HG03575 (cell line): ENCODE data around the gene TMEM98.
"Not testable (repeated sequence)": the region's sequence is repeated elsewhere in the genome, so short reads cannot be mapped to it uniquely, and the experiment has no call there.

Source experiments
- ATAC-seq: cut with Tn5 transposase; IDR thresholded peaks from one replicate; pipeline ENCODE4 v1.9.1; 2021; ENCODE audit not compliant: unreplicated experiment, insufficient number of reproducible peaks, low FRiP score; ENCODE audit errors: extremely low read depth

Gene TMEM98, protein sequence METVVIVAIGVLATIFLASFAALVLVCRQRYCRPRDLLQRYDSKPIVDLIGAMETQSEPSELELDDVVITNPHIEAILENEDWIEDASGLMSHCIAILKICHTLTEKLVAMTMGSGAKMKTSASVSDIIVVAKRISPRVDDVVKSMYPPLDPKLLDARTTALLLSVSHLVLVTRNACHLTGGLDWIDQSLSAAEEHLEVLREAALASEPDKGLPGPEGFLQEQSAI

DNA sequence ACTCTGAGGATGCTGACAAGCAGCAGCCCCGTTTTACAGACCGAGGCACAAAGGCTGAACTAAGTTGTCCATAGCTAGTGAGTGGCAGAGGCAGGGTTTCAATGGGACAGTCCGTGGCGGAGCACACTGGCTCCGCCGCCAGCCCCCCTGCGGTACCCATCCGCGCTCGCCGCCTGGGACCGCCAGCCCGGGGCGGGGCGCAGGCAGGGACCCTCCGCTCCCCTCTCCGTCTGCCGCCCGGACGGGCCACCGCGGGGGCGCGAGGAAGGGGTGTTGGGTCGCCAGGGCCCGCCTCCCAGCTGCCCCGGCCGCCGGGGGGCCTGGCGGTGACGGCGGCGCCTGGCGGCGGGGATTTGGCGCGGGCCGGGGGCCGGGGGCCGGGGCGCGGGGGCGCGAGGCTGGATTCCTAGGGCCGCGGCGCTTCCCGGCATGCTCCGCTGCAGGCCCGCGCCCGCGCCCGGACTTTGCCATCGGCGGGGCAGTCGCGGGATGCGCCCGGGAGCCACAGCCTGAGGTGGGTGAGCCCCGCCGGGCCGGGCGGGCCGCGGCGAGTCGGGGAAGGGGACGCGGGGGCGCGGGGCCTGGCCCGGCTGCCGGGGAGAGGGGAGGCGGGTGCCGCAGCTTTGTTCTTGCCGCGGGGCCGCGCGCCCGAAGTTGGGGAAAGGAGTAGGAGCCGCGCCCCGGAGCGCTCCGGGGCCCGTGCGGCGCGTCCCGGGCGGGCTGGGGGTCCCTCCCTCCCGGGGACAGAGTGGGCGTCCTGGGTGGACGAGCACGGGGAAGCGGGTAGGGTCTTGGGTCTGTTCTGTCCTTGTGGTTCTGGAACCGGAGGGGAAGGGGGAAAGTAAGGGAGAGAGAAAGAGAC is at the start of gene TMEM98:
TSS of gene TMEM98 (plus strand) at position 430 of the 862 bp plus-strand sequence. CDS start 3,376 bp downstream, outside the sequence.
- no peak for ATAC-seq

DNA sequence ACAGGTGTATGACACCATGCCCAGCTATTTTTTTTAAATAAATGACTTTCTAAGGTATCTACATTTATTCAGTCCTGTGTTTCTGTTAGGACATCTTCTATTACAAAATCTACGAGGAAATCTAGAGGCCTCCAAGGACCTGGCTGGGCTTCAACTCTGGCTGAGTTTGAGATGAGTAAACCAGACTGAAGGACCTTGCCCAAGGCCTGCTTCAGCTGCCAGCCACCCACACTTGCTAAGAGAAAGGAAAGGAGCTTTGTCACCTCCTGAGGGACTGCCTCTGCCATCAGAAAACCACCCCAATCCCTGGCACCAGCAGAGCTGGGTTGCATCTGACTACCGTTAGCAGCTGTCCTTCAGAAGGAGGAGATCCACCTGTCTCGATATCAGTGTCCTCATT is 49.7 kb upstream of the TMEM98 start:
- no peak for ATAC-seq

DNA sequence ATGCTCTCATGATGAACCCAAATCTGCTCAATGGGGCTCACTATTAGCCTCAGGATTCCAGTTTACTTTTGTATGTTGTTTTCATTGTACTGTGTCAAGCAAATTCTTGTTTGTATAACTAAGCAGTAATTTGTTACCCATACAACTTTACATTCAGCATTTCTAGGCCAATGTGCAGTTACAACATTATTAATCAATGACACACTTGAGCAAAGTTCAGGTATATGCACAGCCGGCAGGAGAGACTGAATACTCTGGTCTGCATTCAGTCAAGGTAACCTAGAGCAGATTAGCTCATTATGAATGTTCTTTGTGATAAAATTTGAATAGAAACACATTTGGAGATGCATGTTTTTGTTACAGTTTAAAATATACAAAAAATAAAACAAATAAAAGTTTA is 48.8 kb upstream of the TMEM98 start:
- ATAC-seq: no peak

DNA sequence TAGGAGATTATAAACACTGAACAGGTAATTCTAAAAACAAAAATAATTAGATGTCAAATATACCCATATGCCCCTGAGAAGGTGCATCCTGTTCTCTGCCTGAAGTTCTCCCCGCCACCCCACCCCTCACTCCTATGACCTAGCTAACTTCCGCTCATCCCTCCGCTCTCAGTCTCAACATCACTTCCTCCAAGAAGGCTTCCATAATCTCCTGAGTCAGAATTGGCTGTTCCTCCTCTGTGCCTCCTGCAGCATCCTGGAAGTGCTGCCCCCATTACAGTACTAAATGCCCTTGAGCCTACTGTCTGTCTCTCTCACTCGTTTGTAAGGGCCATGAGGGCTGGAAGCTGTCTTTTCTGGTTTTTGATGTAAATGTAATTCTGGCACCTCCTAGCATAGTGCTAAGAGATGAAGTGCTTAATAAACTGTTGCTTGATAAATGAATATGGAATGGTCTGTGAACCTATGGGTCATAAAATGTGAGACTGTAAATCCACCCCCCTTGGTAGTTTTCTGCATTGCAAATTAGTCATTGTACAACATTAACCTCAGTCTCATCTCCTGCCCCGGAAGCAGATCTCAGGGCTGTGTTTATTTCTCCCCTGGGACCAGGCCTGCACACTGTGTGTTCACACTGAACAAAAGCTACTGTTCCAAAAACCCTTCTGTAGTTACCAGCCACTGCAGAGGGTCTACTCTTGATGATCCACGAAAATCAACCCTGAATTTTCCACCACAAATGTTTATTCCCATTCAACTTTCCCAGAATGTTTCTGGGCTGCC is 47.1 kb upstream of the TMEM98 start:
- ATAC-seq: no peak

DNA sequence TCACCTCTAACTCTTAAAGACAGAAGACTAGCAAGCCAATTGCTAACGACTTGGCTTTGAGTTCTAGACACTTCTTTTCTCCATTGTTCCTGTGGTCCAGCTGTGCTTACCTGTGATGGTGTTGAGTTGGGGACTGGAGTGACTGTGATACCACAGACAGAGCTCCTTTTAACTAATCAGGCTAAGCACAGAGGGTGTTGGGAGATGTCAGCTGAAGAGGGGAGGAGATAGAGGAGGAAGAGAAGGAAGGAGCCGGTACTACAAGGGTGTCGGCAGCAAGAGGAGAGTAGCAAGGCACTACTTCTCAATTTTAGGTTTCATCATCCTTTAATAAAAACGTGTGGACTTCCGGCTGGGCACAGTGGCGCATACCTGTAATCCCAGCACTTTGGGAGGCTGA is 45.9 kb upstream of the TMEM98 start:
- no peak for ATAC-seq

DNA sequence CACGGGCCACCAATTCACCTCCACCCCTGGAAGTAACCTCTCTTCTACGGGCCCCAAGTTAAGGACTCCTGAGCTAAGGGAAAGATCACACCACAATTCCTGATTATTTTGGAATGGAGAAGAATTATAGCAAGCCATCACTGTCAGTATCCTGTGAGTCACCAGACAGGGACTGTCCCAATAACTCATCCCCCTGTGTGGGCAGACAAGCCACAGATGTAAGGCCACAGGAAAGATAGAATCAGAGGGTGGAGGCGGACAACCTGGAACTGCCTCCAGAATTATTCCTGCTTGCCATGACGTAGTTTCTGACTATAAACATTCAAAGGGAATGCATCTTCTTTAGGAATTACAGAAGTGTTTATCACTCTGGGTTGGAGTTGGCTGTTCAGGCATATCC is 45.2 kb upstream of the TMEM98 start:
- ATAC-seq: no peak

DNA sequence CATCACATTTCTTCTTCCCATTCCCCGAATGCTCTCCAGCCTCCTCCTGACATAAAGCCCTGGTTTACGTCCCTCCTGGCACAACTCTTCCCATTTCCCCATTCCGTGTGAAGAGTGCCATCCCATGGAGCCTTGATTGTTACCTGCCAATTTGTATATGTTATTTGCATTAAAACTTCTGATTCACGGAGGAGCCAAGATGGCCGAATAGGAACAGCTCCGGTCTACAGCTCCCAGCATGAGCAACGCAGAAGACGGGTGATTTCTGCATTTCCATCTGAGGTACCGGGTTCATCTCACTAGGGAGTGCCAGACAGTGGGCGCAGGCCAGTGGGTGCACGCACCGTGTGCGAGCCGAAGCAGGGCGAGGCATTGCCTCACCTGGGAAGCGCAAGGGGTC is 41.0 kb upstream of the TMEM98 start:
- ATAC-seq: not testable (repeated sequence)

DNA sequence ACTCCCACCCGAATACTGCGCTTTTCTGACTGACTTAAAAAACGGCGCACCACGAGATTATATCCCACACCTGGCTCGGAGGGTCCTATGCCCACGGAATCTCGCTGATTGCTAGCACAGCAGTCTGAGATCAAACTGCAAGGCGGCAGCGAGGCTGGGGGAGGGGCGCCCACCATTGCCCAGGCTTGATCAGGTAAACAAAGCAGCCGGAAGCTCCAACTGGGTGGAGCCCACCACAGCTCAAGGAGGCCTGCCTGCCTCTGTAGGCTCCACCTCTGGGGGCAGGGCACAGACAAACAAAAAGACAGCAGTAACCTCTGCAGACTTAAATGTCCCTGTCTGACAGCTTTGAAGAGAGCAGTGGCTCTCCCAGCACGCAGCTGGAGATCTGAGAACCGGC is 40.5 kb upstream of the TMEM98 start:
- not testable (repeated sequence) for ATAC-seq

DNA sequence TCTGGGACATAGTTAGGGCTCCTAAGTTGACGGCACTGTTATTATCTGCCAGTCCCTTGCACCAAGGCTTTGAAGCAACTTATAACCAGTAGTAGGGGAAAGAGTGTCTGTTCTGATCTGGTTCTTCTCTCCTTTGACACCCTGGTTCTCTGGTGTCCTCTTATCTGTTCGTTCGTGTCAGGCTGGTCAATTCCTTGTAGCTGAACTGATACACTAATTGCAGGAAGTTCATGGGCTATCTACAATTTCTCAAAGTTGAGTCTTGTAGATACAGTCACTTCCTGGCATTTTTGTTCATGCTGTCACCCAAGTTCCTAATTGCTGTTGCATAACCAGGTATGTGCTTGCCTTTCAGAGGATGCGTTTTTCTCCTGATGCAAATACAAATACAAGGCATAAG is 33.7 kb upstream of the TMEM98 start:
- no peak for ATAC-seq

DNA sequence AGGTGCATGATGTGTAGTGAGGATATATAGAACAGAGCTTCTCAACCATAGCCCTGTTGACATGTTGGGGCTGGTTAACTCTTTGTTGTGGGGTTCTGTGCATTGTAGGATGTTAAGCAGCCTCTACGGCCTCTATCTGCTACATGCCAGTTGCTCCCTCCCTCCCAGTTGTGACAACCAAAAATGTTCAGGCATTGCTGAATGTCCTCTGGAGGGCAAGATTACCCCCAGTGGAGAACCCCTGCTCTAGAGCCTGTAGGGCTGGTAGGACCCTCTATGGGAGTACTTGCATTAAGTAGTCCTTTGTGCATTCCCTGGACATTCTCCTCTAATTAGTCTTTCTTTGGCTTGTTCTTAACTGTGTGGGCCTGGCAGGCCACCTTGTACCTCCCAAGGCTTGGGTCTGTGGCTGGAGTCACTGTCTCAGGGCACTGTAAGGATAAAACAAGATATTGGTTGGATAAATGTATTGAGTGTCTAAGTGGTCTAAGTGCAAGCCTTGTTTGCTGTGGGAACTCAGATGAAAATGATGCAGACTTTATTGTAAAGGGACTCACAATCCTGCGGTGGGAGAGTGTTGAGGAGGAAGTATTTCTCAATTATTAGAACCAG is 31.2 kb upstream of the TMEM98 start:
- ATAC-seq: no peak

DNA sequence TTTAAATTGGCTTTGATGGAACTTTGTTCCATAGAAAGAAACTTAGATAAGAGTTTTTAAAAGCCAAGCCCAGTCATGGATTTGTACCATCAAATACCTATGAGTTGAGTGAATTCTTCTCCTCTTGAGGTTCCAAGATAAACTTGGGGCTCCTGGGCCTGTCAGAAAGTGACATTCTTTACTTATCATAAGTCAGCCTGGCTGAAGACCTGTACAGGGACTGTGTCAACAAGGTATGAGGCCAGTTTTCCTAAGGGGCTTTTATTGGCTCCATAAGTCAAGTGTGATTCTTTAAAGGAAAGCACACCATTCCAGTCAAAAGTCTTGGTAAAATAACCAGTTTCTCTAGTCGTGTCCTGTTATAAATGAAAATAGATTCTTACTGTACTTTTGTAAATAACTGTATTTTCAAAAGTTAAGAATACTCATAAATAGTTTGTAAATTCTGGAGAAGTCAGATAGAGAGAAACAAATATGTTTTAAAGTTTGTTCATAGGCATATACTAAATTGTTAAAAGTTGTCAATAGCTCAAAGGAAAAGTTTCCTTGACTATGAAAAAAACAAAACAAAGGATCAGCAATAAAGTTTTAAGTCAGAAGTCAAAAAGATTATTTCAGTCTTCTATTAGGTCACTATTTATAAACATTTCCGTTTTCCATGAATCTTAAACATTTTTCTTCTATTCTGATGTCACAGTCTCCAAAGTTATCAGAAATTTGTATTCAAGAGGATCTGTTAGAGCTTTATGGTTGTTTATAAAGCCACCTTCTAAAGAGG is 28.5 kb upstream of the TMEM98 start:
- ATAC-seq: no peak

DNA sequence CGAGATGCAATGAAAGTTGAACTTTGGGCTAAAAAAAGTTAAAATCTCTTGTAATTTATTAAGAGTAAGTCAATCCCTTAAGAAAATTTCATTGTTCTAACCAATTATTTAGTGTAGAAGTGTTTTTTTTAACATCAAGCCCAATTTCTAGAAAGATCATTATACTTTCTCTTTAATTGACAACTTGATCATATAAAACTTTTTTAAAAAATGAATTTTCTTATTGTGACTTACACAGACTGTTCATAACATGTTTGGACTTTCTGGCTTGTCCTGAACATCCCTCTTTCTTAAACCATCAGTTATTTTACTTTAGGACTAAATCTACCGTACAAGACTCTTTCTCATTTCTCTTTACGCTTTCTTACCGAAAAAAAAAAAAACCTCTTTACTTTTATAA is 26.2 kb upstream of the TMEM98 start:
- ATAC-seq: no peak

DNA sequence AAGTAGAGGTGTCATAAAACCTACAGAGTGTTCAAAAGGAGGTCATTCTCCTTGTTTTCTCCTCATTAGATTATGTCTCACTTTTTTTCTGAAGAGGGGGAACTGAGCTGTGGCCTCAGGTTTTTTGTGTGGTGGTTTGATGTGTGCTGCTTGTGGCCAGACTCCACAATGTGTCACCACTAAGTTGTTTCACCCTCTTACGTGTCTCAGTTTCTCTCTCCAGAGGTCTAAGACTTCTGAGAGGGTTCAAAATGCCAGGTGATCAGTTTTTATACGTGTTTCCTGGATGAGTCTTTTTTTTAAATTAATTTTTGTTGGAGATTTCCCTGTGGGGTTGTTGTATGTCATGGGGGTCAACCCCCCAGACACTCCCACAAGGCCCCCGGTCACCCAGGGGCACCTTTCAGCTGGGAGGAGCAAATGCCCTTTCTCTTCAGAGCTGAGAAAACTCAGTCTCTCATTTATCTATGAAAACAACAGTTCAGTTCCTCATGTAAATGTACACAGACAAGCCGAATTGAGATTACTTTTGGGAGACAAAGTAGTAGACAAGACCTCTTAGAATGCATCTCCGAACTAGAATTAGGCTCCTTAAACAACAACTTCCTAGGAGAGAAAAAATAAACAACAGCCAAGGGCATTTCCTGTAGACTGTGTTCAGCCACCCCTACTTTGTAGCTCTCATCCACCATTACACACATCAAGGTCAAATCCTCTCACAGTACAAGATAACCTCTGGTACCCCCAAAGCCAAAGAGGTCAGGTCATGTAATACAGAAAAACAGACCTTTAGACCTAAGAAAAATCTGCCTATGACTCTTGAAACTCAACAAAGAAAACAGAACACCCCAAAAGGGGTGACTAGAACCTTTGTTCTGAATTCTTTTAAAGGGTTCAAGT is 23.9 kb upstream of the TMEM98 start:
- no peak for ATAC-seq

DNA sequence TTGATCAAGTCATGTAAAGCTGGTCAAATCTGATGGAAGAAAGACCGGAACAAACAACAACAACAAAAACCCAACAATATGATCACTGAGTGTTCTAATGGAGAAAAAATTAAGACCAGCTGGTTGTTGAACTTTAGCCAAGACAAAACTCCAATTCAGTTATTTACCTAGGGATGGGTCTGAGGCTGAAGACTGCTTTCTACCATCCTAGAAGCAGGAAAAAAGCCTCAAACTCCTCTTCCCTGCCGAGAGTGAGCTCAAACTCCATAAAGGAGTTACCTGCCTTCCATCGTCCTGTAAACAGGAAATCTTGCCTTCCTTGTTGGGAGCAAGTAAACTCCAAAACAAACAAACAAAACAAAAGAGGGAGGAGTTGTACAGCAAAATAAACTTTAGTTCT is 23.1 kb upstream of the TMEM98 start:
- no peak for ATAC-seq

DNA sequence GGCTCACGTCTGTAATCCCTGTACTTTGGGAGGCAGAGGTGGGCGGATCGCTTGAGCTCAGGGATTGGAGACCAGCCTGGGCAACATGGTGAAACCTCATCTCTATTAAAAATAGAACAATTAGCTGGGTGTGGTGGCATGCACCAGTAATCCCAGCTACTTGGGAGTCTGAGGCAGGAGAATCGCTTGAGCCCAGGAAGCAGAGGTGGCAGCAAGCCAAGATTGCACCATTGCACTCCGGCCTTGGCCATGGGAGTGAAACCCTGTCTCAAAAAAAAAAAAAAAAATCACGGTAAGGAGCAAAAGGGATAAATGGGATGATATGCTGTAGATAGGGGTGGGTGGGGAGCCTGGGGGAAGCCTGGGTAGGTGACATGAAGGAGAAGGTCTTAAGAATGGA is 20.4 kb upstream of the TMEM98 start:
- no peak for ATAC-seq

DNA sequence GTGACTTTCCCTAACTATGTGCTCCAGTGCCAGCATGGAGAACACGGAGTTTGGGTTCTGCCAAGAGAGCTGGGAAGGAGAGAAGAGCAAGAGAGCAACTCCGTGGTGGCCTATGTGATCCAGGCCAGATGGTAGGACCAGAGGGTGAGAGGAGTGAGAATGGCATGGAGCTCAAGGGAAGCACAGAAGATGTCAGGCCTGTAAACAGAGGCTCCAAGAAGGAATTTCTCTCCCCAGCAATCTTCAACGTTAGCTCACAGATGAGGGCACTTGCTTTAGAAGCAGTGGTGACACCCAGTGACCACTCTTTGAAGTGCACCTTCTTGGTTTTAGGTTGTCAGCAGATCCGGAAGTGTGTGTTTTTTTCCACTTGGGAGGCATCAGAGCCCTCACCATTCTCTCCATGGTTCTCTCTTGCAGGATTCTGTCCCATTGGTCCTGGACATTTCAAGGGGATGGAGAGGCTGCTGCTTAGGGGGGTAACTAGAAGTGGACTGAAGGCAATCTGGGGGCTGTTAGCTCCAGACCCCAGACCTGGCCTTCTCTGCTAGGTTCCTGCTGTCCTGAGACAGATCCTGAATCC is 18.1 kb upstream of the TMEM98 start:
- no peak for ATAC-seq

DNA sequence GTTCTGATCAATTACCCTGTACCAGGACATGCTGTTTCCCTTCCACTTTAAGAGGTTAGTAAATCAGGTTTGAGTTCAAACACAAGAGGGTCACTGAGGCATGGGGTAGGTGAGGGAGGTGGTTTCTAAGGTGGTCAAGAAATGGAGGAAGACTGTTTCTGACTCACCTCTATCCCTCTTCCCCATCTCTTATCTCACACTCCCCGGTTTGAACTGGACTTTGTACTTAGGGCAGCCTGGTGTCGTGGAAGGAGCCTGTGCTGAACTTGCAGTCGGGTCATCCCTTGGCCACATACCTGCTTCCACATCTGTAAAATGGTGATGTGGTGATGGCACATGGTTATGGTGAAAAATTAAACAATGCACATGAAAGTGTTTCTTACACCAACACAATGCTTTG is 17.2 kb upstream of the TMEM98 start:
- ATAC-seq: no peak
